NB4 (cell line): ENCODE results near the gene SSBP4.

Experiments used
- DNase-seq: peaks from one replicate; pipeline ENCODE4 v3.0.0; 2010; ENCODE audit warnings: low read depth
- H3K4me3 ChIP-seq: one replicate; pipeline ENCODE4 v1.5.1; 2011; ENCODE audit warnings: mild to moderate bottlenecking, low read depth, low read length, moderate library complexity
- CTCF ChIP-seq: IDR thresholded peaks from one replicate; pipeline ENCODE4 v1.5.1; 2012; ENCODE audit warnings: low read depth, low read length
- MAX ChIP-seq: IDR thresholded peaks from 2 replicates; pipeline ENCODE4 v1.6.1; 2011; ENCODE audit warnings: low read depth, low read length
- MYC ChIP-seq: IDR thresholded peaks from 2 replicates; pipeline ENCODE4 v1.6.1; 2011; ENCODE audit warnings: low read depth, low read length
- POLR2A ChIP-seq: IDR thresholded peaks from 2 replicates; pipeline ENCODE4 v1.6.1; 2011; ENCODE audit warnings: mild to moderate bottlenecking; ENCODE audit not compliant: insufficient read length; ENCODE audit errors: extremely low read depth

Gene SSBP4

GRCh38 chr19:18432275-18433014 lies 13.2 kb downstream of the SSBP4 start:
- TF ChIP-seq CTCF: no peak
- no peak overlapping the region for H3K4me3 ChIP-seq
- no peak for DNase-seq

- TF ChIP-seq MAX (no peak), MYC (no peak), CTCF (no peak)
- DNase-seq: no peak
- H3K4me3 ChIP-seq: no peak overlapping the region
Observed at GRCh38 chr19:18433015-18433691, 14.0 kb downstream of the SSBP4 start.

- TF ChIP-seq MYC (no peak), CTCF (no peak), MAX (no peak), POLR2A (no peak)
- no peak overlapping the region for H3K4me3 ChIP-seq
- DNase-seq: no peak
Observed at GRCh38 chr19:18433735-18434398, 14.7 kb downstream of the SSBP4 start.

- no peak overlapping the region for H3K4me3 ChIP-seq
- TF ChIP-seq MYC (no peak), CTCF (no peak), MAX (no peak), POLR2A (no peak)
- DNase-seq: no peak
Observed at GRCh38 chr19:18434411-18435175, 15.4 kb downstream of the SSBP4 start.

GRCh38 chr19:18435178-18435841 lies 16.1 kb downstream of the SSBP4 start:
- DNase-seq: no peak
- TF ChIP-seq MYC (no peak), POLR2A (no peak), CTCF (no peak), MAX (no peak)
- no peak overlapping the region for H3K4me3 ChIP-seq
